CD14-positive monocyte (primary cell): ENCODE measurements around the gene ISG15. TPM values are rescaled to one million over a fixed set of nuclear protein-coding genes. Genes with fewer than 3 reads are reported as not detected.

Experiments
- DNase-seq, 3 donors: peaks; one replicate each; pipeline ENCODE4 v3.0.0-alpha.2; 2011 to 2022
- H2AFZ ChIP-seq: 2 replicates; pipeline ENCODE4 v1.6.0; 2012; ENCODE audit warnings: mild to moderate bottlenecking, low read depth, low read length, inconsistent platforms; ENCODE audit not compliant: insufficient read depth, poor library complexity, severe bottlenecking
- H3K27ac ChIP-seq, 2 donors: 1 replicate in 1 of 2; 2 replicates in 1 of 2; pipeline ENCODE4 v1.5.1; 2012 to 2013; ENCODE audit warnings: low read length in 2 of 2, control low read depth in 1 of 2, inconsistent platforms in 1 of 2, low read depth in 1 of 2, mild to moderate bottlenecking in 1 of 2
- H3K27me3 ChIP-seq, 2 donors: one replicate each; pipeline versions ENCODE4 v1.6.0 to v1.6.1; 2011 to 2013; ENCODE audit warnings: low read length in 2 of 2; ENCODE audit not compliant: control insufficient read depth in 2 of 2, insufficient read depth in 2 of 2
- H3K36me3 ChIP-seq, 2 donors: replicated peaks in 1 of 2; 1 replicate in 1 of 2; 2 replicates in 1 of 2; pipeline versions ENCODE4 v1.5.1 to v1.6.1; 2012 to 2013; ENCODE audit warnings: low read length in 2 of 2, control low read depth in 1 of 2, inconsistent platforms in 1 of 2, mild to moderate bottlenecking in 1 of 2; ENCODE audit not compliant: insufficient read depth in 2 of 2, control insufficient read depth in 1 of 2
- H3K4me1 ChIP-seq, 2 donors: 1 replicate in 1 of 2; 2 replicates in 1 of 2; pipeline versions ENCODE4 v1.5.1 to v1.6.1; 2012 to 2013; ENCODE audit warnings: low read length in 2 of 2, control low read depth in 1 of 2, inconsistent platforms in 1 of 2, mild to moderate bottlenecking in 1 of 2, moderate library complexity in 1 of 2; ENCODE audit not compliant: insufficient read depth in 2 of 2, control insufficient read depth in 1 of 2
- H3K4me2 ChIP-seq: replicated peaks from 2 replicates; pipeline ENCODE3; 2012; ENCODE audit warnings: low read length, moderate library complexity, mild to moderate bottlenecking; ENCODE audit not compliant: poor library complexity, severe bottlenecking; ENCODE audit errors: extremely low read depth
- H3K4me3 ChIP-seq, 3 experiments: fragments of 200-600 bp in 1 of 3; sonication (generic) in 1 of 3; replicated peaks in 1 of 3; 1 replicate in 2 of 3; 2 replicates in 1 of 3; pipeline ENCODE4 v1.5.1; 2011 to 2013; ENCODE audit warnings: low read length in 3 of 3, mild to moderate bottlenecking in 3 of 3, control low read depth in 2 of 3, low read depth in 2 of 3, inconsistent platforms in 1 of 3, moderate library complexity in 1 of 3
- H3K79me2 ChIP-seq: 2 replicates; pipeline ENCODE4 v1.6.0; 2012; ENCODE audit warnings: mild to moderate bottlenecking, control low read depth, inconsistent platforms, low read length, moderate library complexity; ENCODE audit not compliant: insufficient read depth
- H3K9ac ChIP-seq: 2 replicates; pipeline ENCODE4 v1.6.0; 2017; ENCODE audit warnings: low read length, mild to moderate bottlenecking; ENCODE audit not compliant: insufficient read depth, poor library complexity, severe bottlenecking
- H3K9me3 ChIP-seq, 2 donors: replicated peaks in 1 of 2; 1 replicate in 1 of 2; 2 replicates in 1 of 2; pipeline versions ENCODE4 v1.5.1 to v1.6.1; 2012 to 2013; ENCODE audit warnings: low read length in 2 of 2, control low read depth in 1 of 2; ENCODE audit not compliant: control insufficient read depth in 1 of 2, insufficient read depth in 1 of 2
- H4K20me1 ChIP-seq: 2 replicates; pipeline ENCODE4 v1.6.0; 2012; ENCODE audit warnings: mild to moderate bottlenecking, low read length, control low read depth, moderate library complexity; ENCODE audit not compliant: insufficient read depth
- H3K27ac Mint-ChIP-seq, 7 donors: one replicate each; pipeline ENCODE4 v1.8.0; 2020; ENCODE audit warnings: mild to moderate bottlenecking in 7 of 7, mixed read lengths in 7 of 7, moderate library complexity in 6 of 7, inconsistent platforms in 2 of 7
- H3K27me3 Mint-ChIP-seq, 3 donors: one replicate each; pipeline ENCODE4 v1.8.0; 2021 to 2022; ENCODE audit warnings: low read depth in 3 of 3, mild to moderate bottlenecking in 3 of 3, mixed read lengths in 3 of 3, moderate library complexity in 3 of 3, inconsistent platforms in 1 of 3
- H3K36me3 Mint-ChIP-seq, 2 donors: one replicate each; pipeline ENCODE4 v1.8.0; 2020; ENCODE audit warnings: mixed read lengths in 2 of 2, inconsistent platforms in 1 of 2, mild to moderate bottlenecking in 1 of 2
- H3K4me1 Mint-ChIP-seq: one replicate; pipeline ENCODE4 v1.8.0; 2020; ENCODE audit warnings: mild to moderate bottlenecking, mixed read lengths
- H3K4me3 Mint-ChIP-seq, 2 donors: one replicate each; pipeline ENCODE4 v1.8.0; 2020; ENCODE audit warnings: mild to moderate bottlenecking in 2 of 2, mixed read lengths in 2 of 2, moderate library complexity in 1 of 2
- H3K9me3 Mint-ChIP-seq, 7 donors: one replicate each; pipeline ENCODE4 v1.8.0; 2020 to 2022; ENCODE audit warnings: mixed read lengths in 7 of 7, mild to moderate bottlenecking in 6 of 7, moderate library complexity in 6 of 7, inconsistent platforms in 2 of 7
- CTCF ChIP-seq: fragments of 200-600 bp; IDR thresholded peaks from one replicate; pipeline ENCODE4 v1.8.0; 2022; ENCODE audit warnings: antibody characterized with exemption, mild to moderate bottlenecking
- WGBS: methylation state at CpG from one replicate; pipeline ENCODE4 v1.1.5; 2013; ENCODE audit warnings: missing lambda C conversion rate; ENCODE audit not compliant: insufficient coverage; 5-methylcytosine and 5-hydroxymethylcytosine counted together
- intact Hi-C, 2 donors: fragments of 100-400 bp; cut with micrococcal nuclease; formaldehyde crosslinking; loops; one replicate each; pipeline versions ENCODE4 v1.15.0 to v1.15.1; 2023
- polyA plus RNA-seq, 3 donors: library from polyadenylated mRNA; depleted of rRNA in 1 of 3; unstranded in 2 of 3; stranded (reverse) in 1 of 3; fragments of 300-500 nt in 2 of 3; fragments of >200 nt in 1 of 3; fragmentation: Illumina TruSeq in 2 of 3; gene quantifications; 1 replicate in 2 of 3; 2 replicates in 1 of 3; pipeline ENCODE4 v1.2.3, GENCODE V29; 2012 to 2021

The ISG15 gene
- polyA plus RNA-seq, 3 donors, result 128 to 241 (median 145) TPM

- Mint-ChIP-seq H3K4me1 (no peaks in the 10 kb centered on the region), H3K4me3 (no peak within 1 kb of the TSS), H3K9me3 (peaks cover 2 to 5% (median 4%) of the 10 kb centered on the region in 7 donors), H3K36me3 (no peaks in the 10 kb centered on the region), H3K27ac (peak within 1 kb of the TSS in 1 of 7 donors; percentile 62), H3K27me3 (peaks cover 23 to 42% (median 31%) of the 10 kb centered on the region in 3 donors)
- Histone ChIP-seq H3K4me1 (no peaks in the 10 kb centered on the region), H2AFZ (no peak within 1 kb of the TSS), H3K4me2 (no peak within 1 kb of the TSS), H3K27ac (no peak within 1 kb of the TSS), H3K9ac (no peak within 1 kb of the TSS), H3K4me3 (no peak within 1 kb of the TSS), H3K9me3 (peaks cover 0 to 5% of the 10 kb centered on the region in 2 donors), H4K20me1 (no peaks in the 10 kb centered on the region), H3K36me3 (no peaks in the 10 kb centered on the region), H3K27me3 (peaks cover 0 to 9% of the 10 kb centered on the region in 2 donors), H3K79me2 (no peaks in the 10 kb centered on the region)
- 71% methylated on average over 22 of the region's 28 CpGs for WGBS
- TF ChIP-seq CTCF, result no peak
- intact Hi-C loops, result loop anchor here (5.0 to 10.0 kb wide), 2 partner anchors 80 to 83 kb away; no protein-coding TSS in a partner anchor
- no peak for DNase-seq
Observed at GRCh38 chr1:981955-982558, 31.2 kb upstream of the ISG15 start, which contains the start of gene PERM1. Gene PERM1 (minus strand): TSS chr1:982093. CDS start chr1:981029, 1,064 bp downstream.

- intact Hi-C loops, result loop anchor here (5.0 to 10.0 kb wide), 2 partner anchors 79 to 82 kb away; no protein-coding TSS in a partner anchor
- no peak for TF ChIP-seq CTCF
- Histone ChIP-seq H3K4me3 (no peak overlapping the region), H3K9me3 (peaks cover 0 to 5% of the 10 kb centered on the region in 2 donors), H3K27ac (no peak overlapping the region), H4K20me1 (no peaks in the 10 kb centered on the region), H3K36me3 (no peaks in the 10 kb centered on the region), H3K27me3 (peaks cover 0 to 9% of the 10 kb centered on the region in 2 donors), H2AFZ (no peak overlapping the region), H3K79me2 (no peaks in the 10 kb centered on the region), H3K4me1 (no peaks in the 10 kb centered on the region), H3K4me2 (no peak overlapping the region), H3K9ac (no peak overlapping the region)
- Mint-ChIP-seq H3K27ac (no peak overlapping the region), H3K27me3 (peaks cover 30 to 49% (median 33%) of the 10 kb centered on the region in 3 donors), H3K4me1 (no peaks in the 10 kb centered on the region), H3K4me3 (peak overlapping the region in 1 of 2 donors; percentile 59), H3K9me3 (peaks cover 2 to 6% (median 4%) of the 10 kb centered on the region in 7 donors), H3K36me3 (no peaks in the 10 kb centered on the region)
- 88% methylated on average over 36 of the region's 43 CpGs for WGBS
- DNase-seq, result no peak
Observed at GRCh38 chr1:982765-983436, 30.4 kb upstream of the ISG15 start.
